ENCODE results near the gene C1QB.
"Not testable (repeated sequence)": the region's sequence is repeated elsewhere in the genome, so short reads cannot be mapped to it uniquely, and the experiment has no call there.

The C1QB gene

DNA sequence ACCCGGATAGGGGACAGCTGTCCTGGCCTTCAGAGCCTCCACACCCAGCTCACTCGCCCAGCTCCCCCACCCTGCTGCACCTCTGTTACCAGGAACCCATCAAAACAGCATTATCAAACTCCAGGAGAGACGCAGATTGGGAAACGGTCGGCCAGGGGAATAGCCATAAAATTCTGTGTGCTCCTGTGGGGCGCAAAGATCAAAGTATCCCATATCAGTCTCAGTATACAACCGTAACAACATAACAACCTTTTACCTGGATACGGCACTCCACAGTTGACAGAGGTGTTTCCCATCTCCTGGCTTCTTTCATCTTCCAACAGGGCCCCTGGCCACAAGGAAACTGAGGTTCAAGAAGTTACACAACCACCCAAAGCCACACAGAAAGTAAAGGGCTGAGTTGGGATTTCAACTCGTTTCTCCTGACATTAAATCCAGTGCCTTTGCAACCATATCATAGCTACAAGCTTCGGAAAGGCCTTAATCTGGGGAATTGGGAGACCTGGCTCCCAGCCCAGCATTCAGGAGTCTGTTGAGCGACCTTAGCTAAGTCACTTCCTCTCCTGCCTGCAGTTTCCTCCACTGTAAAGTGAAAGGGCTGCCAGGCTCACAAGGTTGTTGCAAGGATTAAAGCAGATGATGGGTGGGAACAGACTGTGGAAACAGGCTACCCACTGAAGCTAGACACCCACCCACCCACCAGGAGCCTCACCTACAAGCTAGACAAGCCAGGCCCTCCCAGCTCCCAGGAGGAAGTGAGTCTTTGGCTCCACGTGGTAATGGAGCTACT, 49.5 kb downstream of the C1QB start:
- DNase-seq: no peak

DNA sequence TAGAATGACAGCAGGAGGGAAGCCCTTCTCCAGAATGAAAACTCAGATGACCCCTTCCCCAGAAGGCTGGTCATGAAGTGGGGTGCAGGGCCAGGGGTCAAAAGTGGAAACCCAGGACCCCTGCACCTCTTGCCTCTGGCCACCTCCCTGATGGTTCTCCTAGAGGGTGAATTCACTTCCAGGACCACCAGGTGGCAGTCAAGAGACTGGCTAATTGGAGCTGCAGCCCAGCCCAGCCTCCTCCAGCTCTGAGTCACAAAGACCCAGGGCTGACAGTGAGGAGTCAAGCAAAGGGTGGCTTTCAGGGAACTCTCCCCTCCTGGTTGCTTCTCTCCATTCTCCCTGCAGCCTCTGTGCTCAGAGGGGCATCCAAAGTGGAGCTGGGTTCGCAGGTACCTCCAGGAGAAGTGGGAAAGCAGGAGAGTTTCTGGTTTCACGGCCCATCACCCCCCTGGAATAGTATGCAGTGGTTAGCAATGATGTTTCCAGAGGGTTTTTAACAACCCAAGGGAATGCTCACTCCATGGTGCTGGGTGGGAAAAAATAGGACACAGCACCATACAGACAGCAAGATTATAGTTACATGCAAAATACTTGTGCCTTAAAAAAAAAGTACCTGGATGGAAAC, 51.5 kb downstream of the C1QB start:
- peak; percentile 75 for DNase-seq

DNA sequence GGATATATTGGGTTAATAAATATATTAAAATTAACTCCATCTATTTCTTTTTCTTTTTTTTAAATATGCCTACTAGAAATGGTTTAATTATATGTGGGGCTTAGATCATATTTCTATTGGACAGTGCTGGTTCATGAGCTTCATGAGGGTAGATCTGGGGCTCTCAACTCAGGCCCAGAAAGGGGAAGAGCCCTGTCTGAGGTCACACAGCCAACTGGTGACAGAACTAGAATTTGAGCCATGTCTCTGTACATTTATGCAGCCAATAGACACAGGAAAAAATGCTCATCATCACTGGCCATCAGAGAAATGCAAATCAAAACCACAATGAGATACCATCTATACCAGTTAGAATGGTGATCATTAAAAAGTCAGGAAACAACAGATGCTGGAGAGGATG, 52.5 kb downstream of the C1QB start:
- no peak for DNase-seq

DNA sequence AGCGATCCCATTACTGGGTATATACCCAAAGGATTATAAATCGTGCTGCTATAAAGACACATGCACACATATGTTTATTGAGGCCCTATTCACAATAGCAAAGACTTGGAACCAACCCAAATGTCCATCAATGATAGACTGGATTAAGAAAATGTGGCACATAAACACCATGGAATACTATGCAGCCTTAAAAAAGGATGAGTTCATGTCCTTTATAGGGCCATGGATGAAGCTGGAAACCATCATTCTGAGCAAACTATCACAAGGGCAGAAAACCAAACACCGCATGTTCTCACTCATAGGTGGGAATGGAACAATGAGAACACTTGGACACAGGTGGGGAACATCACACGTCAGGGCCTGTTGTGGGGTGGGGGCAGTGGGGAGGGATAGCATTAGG, 53.1 kb downstream of the C1QB start:
- not testable (repeated sequence) for DNase-seq

DNA sequence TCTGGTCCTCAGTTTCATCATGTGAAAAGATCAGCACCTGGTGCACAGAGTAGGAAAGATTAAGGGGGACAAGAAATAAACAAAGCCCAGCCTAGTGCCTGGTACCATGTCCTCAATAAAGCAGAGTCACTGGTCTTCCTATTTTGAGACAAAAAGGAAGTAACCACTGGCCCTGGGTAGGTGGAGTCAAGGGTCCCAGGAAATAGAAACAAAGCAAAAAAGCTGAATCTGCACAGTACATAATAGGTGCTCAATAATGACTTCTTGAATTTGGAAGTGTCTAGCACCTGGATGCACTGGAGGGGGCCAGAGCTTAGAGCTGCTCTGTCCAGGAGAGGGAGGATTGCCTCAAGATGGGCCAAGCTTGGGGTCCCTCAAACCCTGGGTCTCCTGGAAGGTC, 55.7 kb downstream of the C1QB start:
- no peak for DNase-seq

DNA sequence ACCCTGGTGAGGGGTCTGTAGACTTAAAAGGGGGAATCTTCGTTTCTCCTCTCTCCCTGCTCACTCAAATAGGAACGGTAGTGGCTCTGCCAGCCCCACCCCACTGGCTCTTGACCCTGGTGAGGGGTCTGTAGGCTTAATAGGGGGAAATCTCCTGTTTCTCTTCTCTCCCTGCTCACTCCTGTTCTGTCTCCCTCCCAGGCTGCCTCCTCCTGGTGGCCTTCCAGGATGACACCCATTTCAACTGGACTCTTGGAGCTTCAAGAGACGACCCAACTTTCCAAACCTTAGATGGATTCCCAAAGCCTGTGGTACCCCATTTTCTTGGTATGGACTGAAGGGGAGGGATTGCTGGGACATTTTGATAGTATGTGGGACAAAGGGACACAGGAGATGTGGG, 56.2 kb downstream of the C1QB start:
- no peak for DNase-seq

DNA sequence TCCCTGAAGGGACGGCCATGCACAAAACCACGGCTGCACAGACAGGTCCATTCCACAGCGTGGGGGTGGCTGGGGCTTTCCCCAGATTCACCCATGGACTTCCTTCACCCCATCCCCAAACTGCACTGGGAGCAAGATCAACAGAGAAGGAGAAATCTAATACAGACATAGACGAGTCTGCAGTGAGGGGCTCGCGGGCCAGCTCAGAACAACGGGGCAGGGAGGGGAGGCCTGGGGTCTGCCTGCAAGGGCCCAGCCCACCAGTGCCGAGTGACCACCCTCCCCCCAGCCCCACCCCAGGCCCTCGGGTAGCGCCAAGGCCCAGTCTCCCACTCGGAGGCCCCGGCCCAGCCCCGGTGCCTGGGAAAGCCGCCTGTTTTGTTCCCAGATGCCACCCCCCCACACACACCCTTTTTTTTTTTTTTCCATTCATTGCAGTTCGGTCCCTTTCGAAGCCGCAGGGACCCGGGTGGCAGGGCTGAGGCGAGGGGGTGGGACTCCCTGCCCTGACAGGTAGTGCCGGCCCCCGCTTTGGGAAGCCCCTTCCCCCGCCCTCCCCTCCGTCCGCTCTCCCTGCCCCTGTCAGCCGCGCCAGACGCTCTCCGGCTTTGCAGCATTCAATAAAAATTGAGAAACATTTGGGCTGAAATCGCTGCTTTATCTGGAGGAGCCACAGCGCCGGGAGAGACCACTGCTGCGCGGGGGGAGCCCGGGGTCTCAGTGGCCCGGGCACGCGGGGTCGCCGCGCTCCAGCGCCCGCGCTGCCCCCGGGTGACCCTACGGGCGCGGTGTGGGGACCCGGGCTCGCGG, 57.1 kb downstream of the C1QB start:
- peak; percentile 59 for DNase-seq

DNA sequence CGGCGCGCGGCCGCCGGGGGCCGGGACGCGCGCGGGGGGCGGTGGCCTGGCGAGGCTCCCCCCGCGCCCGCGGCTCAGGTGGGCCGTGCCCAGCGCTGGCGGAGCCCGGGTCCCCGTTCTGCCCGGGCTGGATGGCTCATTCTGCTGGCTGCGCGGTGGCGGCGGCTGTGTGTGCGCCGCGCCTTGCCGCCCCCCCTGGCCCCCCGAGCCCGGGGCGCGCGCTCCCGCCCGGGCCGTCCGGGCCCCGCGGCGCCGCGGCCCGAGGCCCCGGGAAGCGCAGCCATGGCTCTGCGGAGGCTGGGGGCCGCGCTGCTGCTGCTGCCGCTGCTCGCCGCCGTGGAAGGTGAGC, 57.6 kb downstream of the C1QB start, which contains the start of gene EPHB2:
TSS of gene EPHB2 (plus strand) at position 139 of the 349 bp plus-strand sequence. CDS start at position 283, 144 bp downstream.
- DNase-seq: peak; percentile 52

DNA sequence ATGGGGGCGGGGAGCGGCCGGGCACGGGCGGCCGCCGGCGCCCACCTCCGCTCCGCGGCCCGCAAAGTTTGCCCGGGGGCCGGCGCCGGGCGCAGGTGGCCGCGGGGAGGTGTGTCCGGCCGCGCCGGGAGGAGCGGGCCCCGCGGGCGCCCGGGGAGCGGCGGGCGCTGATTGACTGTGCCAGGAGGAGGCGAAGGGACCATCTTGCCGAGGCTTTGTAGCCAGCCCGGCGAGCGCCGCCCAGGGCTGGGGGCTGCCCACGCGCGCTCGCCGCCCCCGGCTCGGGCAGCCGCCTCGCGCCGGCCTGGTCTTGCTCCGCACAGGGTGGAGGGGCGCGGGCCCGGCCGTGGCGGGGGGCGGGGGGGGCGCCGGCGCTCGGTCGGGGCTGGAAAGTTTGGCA, 58.0 kb downstream of the C1QB start:
- DNase-seq: no peak
